ENCODE results near the gene MCF2L2. TPM values are rescaled to one million over a fixed set of nuclear protein-coding genes. Genes with fewer than 3 reads are reported as not detected.

Gene MCF2L2
- total and polyA plus RNA-seq, 9 of the 15 experiments (the other 6 are each of a cell fraction or from before 2014, with no cell fraction given) = 0.56 to 4.2 (median 3.0) TPM

- ChIA-PET CTCF (ENCODE audit: low intra/inter-chr PET ratio) (no interaction called here), POLR2A (interaction anchor here (0.7 to 2.8 kb wide), 7 partner anchors 9 to 63 kb away, joined by 3 to 7 read pairs (median 4); no protein-coding TSS in a partner anchor)
- TF ChIP-seq HDGF (IDR thresholded peaks at IDR 0.05) (no peak), MYBL2 (IDR thresholded peaks at IDR 0.05; ENCODE audit: low read depth) (no peak), MYBL2 (CRISPR knock-in tag; IDR thresholded peaks at IDR 0.05; ENCODE audit: borderline replicate concordance) (no peak), TCF3 (CRISPR knock-in tag; IDR thresholded peaks at IDR 0.05) (0 out of 2 replicates have a peak, but pooled peaks have one; percentile 15), DPF2 (IDR thresholded peaks at IDR 0.05) (peak; percentile 41; the same call in 1 of the 2 replicates), MAFG (tag; conservative IDR thresholded peaks at IDR 0.05) (peak; percentile 44), ZNF431 (CRISPR knock-in tag; IDR thresholded peaks at IDR 0.05) (no peak), RNF219 (CRISPR knock-in tag; IDR thresholded peaks at IDR 0.05) (no peak), MAFK (IDR thresholded peaks at IDR 0.05; ENCODE audit: low read length) (peak; percentile 26), MITF (IDR thresholded peaks at IDR 0.05) (no peak), ZNF79 (CRISPR knock-in tag; IDR thresholded peaks at IDR 0.05; ENCODE audit: low read depth) (no peak), ETV1 (tag; conservative IDR thresholded peaks at IDR 0.05; ENCODE audit: low read depth) (no peak), NFIX (CRISPR knock-in tag; IDR thresholded peaks at IDR 0.05; ENCODE audit: low read depth) (peak; percentile 5; the same call in 1 of the 2 replicates), CBFA2T2 (conservative IDR thresholded peaks at IDR 0.05) (0 out of 2 replicates have a peak, but pooled peaks have one; percentile 9), ZNF384 (IDR thresholded peaks at IDR 0.05; ENCODE audit: low read depth, low read length) (peak; percentile 94), ZNF316 (IDR thresholded peaks at IDR 0.05) (peak; percentile 26; the same call in 1 of the 2 replicates)
Observed at GRCh38 chr3:183275418-183275817, 153.0 kb downstream of the MCF2L2 start.

More at GRCh38 chr3:183275418-183275817, 153.0 kb downstream of the MCF2L2 start:
- Histone ChIP-seq H3K4me2 (ENCODE audit: insufficient read depth, low read length) (no peak overlapping the region), H3K27ac (ENCODE audit: extremely low read depth, low read depth, low read length) (peak overlapping the region; percentile 42; the same call in 1 of the 3 replicates), H3K27me3 (ENCODE audit: control insufficient read depth in 2 of 2, insufficient read depth in 2 of 2, low read length in 2 of 2) (no peaks in the 10 kb centered on the region), H3K9me3 (replicated peaks; ENCODE audit: control insufficient read depth, insufficient read depth, low read depth, low read length) (no peaks in the 10 kb centered on the region), H3K9me1 (ENCODE audit: control insufficient read depth, insufficient read depth, low read length) (no peaks in the 10 kb centered on the region), H3K79me2 (ENCODE audit: control insufficient read depth, insufficient read depth, low read length) (0 out of 3 replicates have a peak, but pooled peaks cover 2% of the 10 kb centered on the region), H3K4me1 (replicated peaks in 1 of 2; ENCODE audit: control insufficient read depth in 2 of 2, insufficient read depth in 2 of 2, low read length in 2 of 2) (peaks cover 0 to 9% of the 10 kb centered on the region in 2 experiments; a peak in 2 of 5 replicates), H3K9ac (ENCODE audit: insufficient read depth in 1 of 2, low read depth in 2 of 2, low read length in 2 of 2) (no peak overlapping the region), H4K20me1 (replicated peaks; ENCODE audit: control insufficient read depth, insufficient read depth, low read length) (no peaks in the 10 kb centered on the region), H3K36me3 (ENCODE audit: control insufficient read depth, insufficient read depth, low read length) (peaks cover 11% of the 10 kb centered on the region; the same call in 2 of the 3 replicates), H3K4me3 (no peak overlapping the region), H2AFZ (ENCODE audit: low read depth, low read length) (no peak overlapping the region)
- peak; percentile 89 for FAIRE-seq
- ATAC-seq = peak; percentile 92
- in situ Hi-C loops (cut with MboI) (no loop called here), intact Hi-C loops (cut with micrococcal nuclease) (no loop called here)
- WGBS (ENCODE audit: insufficient coverage, low coverage, missing lambda C conversion rate) = 3% methylated on average over 2 of the region's 2 CpGs
- DNase-seq (ENCODE audit: extremely low read depth in 1 of 4, low spot score in 3 of 4) = peak in 1 of 4 experiments; percentile 69
- BruUV-seq (replicated peaks) = no TSS peak
